Liver (tissue), 9 donors: ENCODE results near the gene FRS3. TPM values are rescaled to one million over a fixed set of nuclear protein-coding genes. Genes with fewer than 3 reads are reported as not detected.

Source experiments
- DNase-seq: peaks from one replicate; pipeline ENCODE4 v3.0.0-alpha.2; 2017; ENCODE audit warnings: low spot score
- H3K27ac ChIP-seq, 2 donors: one replicate each; pipeline ENCODE4 v1.7.0; 2013; ENCODE audit warnings: inconsistent platforms in 2 of 2, low read length in 2 of 2, control low read depth in 1 of 2, low read depth in 1 of 2, mild to moderate bottlenecking in 1 of 2
- H3K27me3 ChIP-seq, 4 donors: one replicate each; pipeline versions ENCODE4 v1.6.1 to v1.7.0; 2013; ENCODE audit warnings: low read length in 3 of 4, inconsistent platforms in 1 of 4, mild to moderate bottlenecking in 1 of 4, moderate library complexity in 1 of 4; ENCODE audit not compliant: control insufficient read depth in 4 of 4, insufficient read depth in 4 of 4
- H3K36me3 ChIP-seq, 4 donors: one replicate each; pipeline versions ENCODE4 v1.6.1 to v1.7.0; 2013; ENCODE audit warnings: low read length in 3 of 4, mild to moderate bottlenecking in 3 of 4, low read depth in 1 of 4, moderate library complexity in 1 of 4; ENCODE audit not compliant: control insufficient read depth in 4 of 4, insufficient read depth in 3 of 4
- H3K4me1 ChIP-seq, 4 donors: one replicate each; pipeline versions ENCODE4 v1.6.1 to v1.7.0; 2013; ENCODE audit warnings: low read length in 3 of 4, mild to moderate bottlenecking in 3 of 4, moderate library complexity in 1 of 4; ENCODE audit not compliant: control insufficient read depth in 4 of 4, insufficient read depth in 4 of 4
- H3K4me3 ChIP-seq, 3 donors: one replicate each; pipeline versions ENCODE4 v1.6.1 to v1.7.0; 2013; ENCODE audit warnings: low read length in 3 of 3, control low read depth in 1 of 3, low read depth in 1 of 3, mild to moderate bottlenecking in 1 of 3
- H3K9ac ChIP-seq, 2 donors: one replicate each; pipeline ENCODE4 v1.7.0; 2013; ENCODE audit warnings: low read length in 2 of 2, mild to moderate bottlenecking in 2 of 2, moderate library complexity in 2 of 2, control low read depth in 1 of 2, low read depth in 1 of 2
- H3K9me3 ChIP-seq, 4 donors: one replicate each; pipeline versions ENCODE4 v1.6.1 to v1.7.0; 2013; ENCODE audit warnings: low read length in 3 of 4; ENCODE audit not compliant: control insufficient read depth in 4 of 4
- ATF3 ChIP-seq: IDR thresholded peaks from 2 replicates; pipeline ENCODE4 v1.6.1; 2016; ENCODE audit warnings: antibody characterized with exemption
- CTCF ChIP-seq: fragments of 150-350 bp; IDR thresholded peaks from 2 replicates; pipeline ENCODE4 v1.5.1; 2017; ENCODE audit warnings: improper control_type of control experiment, low read depth, low read length; ENCODE audit not compliant: missing input control
- EGR1 ChIP-seq, 2 donors: IDR thresholded peaks; 2 replicates each; pipeline ENCODE4 v1.6.1; 2016 to 2018; ENCODE audit warnings: antibody characterized with exemption in 2 of 2, low read depth in 2 of 2
- FOXA1 ChIP-seq: IDR thresholded peaks from 2 replicates; pipeline ENCODE4 v1.6.1; 2016; ENCODE audit warnings: antibody characterized with exemption
- GABPA ChIP-seq, 2 donors: IDR thresholded peaks in 1 of 2; conservative IDR thresholded peaks in 1 of 2; 2 replicates each; pipeline ENCODE4 v1.6.1; 2016; ENCODE audit warnings: antibody characterized with exemption in 2 of 2, mild to moderate bottlenecking in 1 of 2, moderate library complexity in 1 of 2
- HNF4G ChIP-seq: IDR thresholded peaks from 2 replicates; pipeline ENCODE4 v1.6.1; 2016; ENCODE audit warnings: antibody characterized with exemption
- JUND ChIP-seq, 2 donors: IDR thresholded peaks; 2 replicates each; pipeline ENCODE4 v1.6.1; 2016; ENCODE audit warnings: antibody characterized with exemption in 2 of 2
- REST ChIP-seq: IDR thresholded peaks from 2 replicates; pipeline ENCODE4 v1.6.1; 2016; ENCODE audit warnings: antibody characterized with exemption, mild to moderate bottlenecking
- SP1 ChIP-seq: IDR thresholded peaks from 2 replicates; pipeline ENCODE4 v1.6.1; 2018; ENCODE audit warnings: antibody characterized with exemption, mild to moderate bottlenecking
- TAF1 ChIP-seq: conservative IDR thresholded peaks from 2 replicates; pipeline ENCODE4 v1.6.1; 2016; ENCODE audit warnings: antibody characterized with exemption, mild to moderate bottlenecking
- YY1 ChIP-seq: IDR thresholded peaks from 2 replicates; pipeline ENCODE4 v1.6.1; 2016; ENCODE audit warnings: antibody characterized with exemption, mild to moderate bottlenecking
- ZBTB33 ChIP-seq: IDR thresholded peaks from 2 replicates; pipeline ENCODE4 v1.6.1; 2016; ENCODE audit warnings: antibody characterized with exemption
- WGBS: extraction: QIAGEN DNeasy Blood & Tissue Kit; methylation state at CpG from one replicate; pipeline ENCODE4 v1.1.7; 2013; 5-methylcytosine and 5-hydroxymethylcytosine counted together
- polyA plus RNA-seq, 2 donors: library from polyadenylated mRNA; stranded (reverse) in 1 of 2; unstranded in 1 of 2; fragments of 200-250 nt in 1 of 2; fragments of >200 nt in 1 of 2; fragmentation: Nextera tagmentation in 1 of 2; extraction: Ambion mirVana in 1 of 2; gene quantifications; one replicate each; pipeline versions ENCODE4 v1.2.1 to v1.2.3, GENCODE V29; 2013 to 2015
- total RNA-seq, 2 donors: library from RNA; depleted of rRNA; stranded (reverse); fragments of >200 nt; gene quantifications; one replicate each; pipeline ENCODE4 v1.2.3, GENCODE V29; 2014
- donor health status: healthy.
- donor health status: healthy.
- donor health status: healthy.
- donor health status: healthy.
- donor health status: healthy.

FRS3 gene
- total and polyA plus RNA-seq, 4 donors = 0.42 to 1.6 (median 1.3) TPM

- H3K4me1 ChIP-seq = no peaks in the 10 kb centered on the region
- H3K9me3 ChIP-seq = no peaks in the 10 kb centered on the region
- 96% methylated on average over 30 of the region's 30 CpGs for WGBS
- no peak overlapping the region for H3K9ac ChIP-seq
- H3K27ac ChIP-seq = no peak overlapping the region
- no peak for DNase-seq
- no peak overlapping the region for H3K4me3 ChIP-seq
- peaks cover 11 to 38% (median 19%) of the 10 kb centered on the region in 4 donors for H3K36me3 ChIP-seq
- H3K27me3 ChIP-seq = no peaks in the 10 kb centered on the region
- TF ChIP-seq CTCF = no peak
- no peak for TF ChIP-seq ATF3
- TF ChIP-seq TAF1 = no peak
- no peak for TF ChIP-seq GABPA (IDR thresholded peaks at IDR 0.05 in 1 of 2, conservative IDR thresholded peaks at IDR 0.05 in 1 of 2)
- TF ChIP-seq FOXA1 = no peak
- TF ChIP-seq SP1 = no peak
- TF ChIP-seq HNF4G = no peak
- no peak for TF ChIP-seq ZBTB33
Measured at GRCh38 chr6:41770381-41771057, 9.2 kb downstream of the FRS3 start.

GRCh38 chr6:41769376-41769775 is 10.3 kb downstream of the FRS3 start:
- Histone ChIP-seq H3K4me3 (no peak overlapping the region), H3K9ac (no peak overlapping the region), H3K4me1 (no peaks in the 10 kb centered on the region), H3K27ac (no peak overlapping the region), H3K27me3 (no peaks in the 10 kb centered on the region), H3K36me3 (peaks cover 9 to 27% (median 15%) of the 10 kb centered on the region in 4 donors), H3K9me3 (no peaks in the 10 kb centered on the region)
- no peak for DNase-seq
- TF ChIP-seq YY1 (no peak), JUND (IDR thresholded peaks at IDR 0.05) (no peak), TAF1 (no peak), SP1 (no peak), EGR1 (IDR thresholded peaks at IDR 0.05; ENCODE audit: low read depth in 2 of 2) (no peak), REST (no peak), ATF3 (no peak), GABPA (IDR thresholded peaks at IDR 0.05 in 1 of 2, conservative IDR thresholded peaks at IDR 0.05 in 1 of 2) (no peak), CTCF (no peak)
- 98% methylated on average over 8 of the region's 8 CpGs for WGBS
